Activated CD8-positive, alpha-beta memory T cell treated with anti-CD3 and anti-CD28 coated beads, Interleukin-2, amount 50 U/mL, for 48 hours (primary cell): ENCODE results near the gene SCN9A.
"Not testable (repeated sequence)": the region's sequence is repeated elsewhere in the genome, so short reads cannot be mapped to it uniquely, and the experiment has no call there.

Experiments
- DNase-seq: peaks from one replicate; pipeline ENCODE4 v3.0.0-alpha.2; 2020

Gene SCN9A

GRCh38 chr2:166239548-166239947 lies 136.2 kb downstream of the SCN9A start:
- DNase-seq, result no peak

DNA sequence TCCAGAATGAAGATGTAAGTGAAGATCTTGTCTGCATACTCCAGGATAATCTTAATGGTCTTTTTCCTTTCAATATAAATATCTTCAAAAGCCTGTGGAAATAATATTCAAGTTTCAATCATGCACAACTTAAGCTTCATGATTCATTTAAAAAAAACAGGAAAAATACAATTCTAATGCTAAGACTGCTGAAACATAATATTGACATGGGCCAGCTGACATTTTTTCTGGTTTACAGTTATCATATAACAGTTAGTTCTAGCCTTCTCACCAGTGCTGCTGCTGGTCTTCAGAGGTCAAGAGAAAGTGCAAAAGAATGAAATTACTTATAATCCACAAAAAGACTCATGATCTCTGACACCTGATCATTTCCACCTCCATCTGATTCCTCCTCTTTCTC lies 137.6 kb downstream of the SCN9A start:
- no peak for DNase-seq

GRCh38 chr2:166234112-166234846 lies 141.5 kb downstream of the SCN9A start:
- DNase-seq, result no peak

DNA sequence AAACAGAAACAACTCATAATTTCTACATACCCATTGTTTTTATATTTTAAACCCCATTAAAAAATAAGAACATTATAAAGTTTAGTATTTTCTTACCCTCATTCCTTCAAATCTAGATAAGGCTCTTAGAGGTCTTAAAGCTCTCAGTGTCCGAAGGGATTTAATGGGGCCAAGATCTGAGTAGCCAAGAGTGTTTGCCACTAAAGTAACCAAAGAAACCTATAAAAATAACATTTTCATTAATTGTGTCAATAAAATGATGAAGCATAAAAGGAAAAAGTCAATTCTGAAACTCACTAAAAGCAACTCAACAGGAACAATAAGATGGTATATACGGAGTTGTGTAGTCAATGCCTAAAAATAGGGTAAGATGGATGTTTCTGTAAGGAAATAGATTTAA lies 142.5 kb downstream of the SCN9A start:
- no peak for DNase-seq

DNA sequence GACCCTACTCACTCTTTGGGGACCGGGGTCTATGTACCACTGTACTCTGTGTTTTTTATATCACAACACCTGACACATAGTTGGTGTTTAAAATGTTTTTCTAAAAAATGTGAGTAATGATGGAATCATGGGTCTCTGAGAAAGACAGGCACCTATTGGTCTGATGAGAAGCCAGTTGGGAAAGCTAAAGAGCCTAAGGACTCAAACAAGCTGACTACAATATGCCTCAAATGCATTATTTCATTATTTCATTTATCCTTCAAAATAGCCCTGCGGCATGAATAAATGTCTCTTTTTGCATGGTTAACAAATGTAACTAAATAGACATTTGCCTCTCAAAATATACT lies 145.0 kb downstream of the SCN9A start:
- DNase-seq, result no peak

DNA sequence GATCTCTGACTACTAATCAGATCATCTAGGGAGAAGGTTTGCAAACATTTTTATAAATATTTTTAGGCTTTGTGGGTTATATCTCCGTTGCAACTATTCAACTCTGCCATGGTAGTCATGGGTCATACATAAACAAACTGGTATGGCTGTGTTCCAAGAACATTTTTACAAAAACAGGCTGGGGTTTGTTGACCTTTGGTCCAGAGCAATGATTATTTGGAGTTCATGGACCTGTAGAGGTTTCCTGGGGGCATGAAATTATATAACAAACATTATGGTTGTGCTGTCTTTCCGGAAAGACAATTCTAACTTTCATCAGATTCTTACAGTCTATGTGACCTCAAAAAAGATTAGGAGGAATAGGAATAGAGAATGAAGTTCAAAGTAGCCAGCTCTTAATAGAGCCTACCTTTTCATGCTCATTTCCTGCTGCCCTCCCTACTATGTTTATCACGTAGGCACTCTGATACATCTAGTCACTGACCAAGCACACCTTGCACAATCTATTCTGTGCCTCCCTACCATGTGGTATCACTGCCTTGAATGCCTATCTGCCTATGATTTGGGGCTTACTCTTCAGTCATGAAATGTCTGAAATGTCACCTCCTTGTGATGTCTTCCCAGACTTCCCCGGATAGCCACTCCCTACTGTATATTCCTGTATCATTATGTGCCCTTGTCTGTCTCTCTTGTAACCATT lies 145.6 kb downstream of the SCN9A start:
- no peak for DNase-seq

GRCh38 chr2:166229678-166230023 lies 146.1 kb downstream of the SCN9A start:
- no peak for DNase-seq

- no peak for DNase-seq
Observed at GRCh38 chr2:166224197-166224596, 151.5 kb downstream of the SCN9A start.

DNA sequence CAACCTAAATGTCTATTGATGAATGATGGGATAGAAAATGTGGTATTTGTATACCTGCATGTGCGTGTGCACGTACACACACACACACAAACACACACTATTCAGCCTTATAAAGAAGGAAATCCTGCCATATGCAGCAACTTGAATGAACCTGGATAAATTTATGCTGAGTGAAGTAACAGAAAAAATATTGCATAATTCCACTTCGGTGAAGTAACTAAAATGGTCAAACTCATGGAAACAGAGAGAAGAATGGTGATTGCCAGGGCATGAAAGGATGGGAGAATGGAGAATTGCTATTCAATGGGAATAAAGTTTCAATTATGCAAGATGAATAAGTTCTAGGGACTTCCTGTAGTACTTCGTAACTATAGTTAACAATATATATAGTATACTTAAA lies 152.4 kb downstream of the SCN9A start:
- DNase-seq, result no peak

DNA sequence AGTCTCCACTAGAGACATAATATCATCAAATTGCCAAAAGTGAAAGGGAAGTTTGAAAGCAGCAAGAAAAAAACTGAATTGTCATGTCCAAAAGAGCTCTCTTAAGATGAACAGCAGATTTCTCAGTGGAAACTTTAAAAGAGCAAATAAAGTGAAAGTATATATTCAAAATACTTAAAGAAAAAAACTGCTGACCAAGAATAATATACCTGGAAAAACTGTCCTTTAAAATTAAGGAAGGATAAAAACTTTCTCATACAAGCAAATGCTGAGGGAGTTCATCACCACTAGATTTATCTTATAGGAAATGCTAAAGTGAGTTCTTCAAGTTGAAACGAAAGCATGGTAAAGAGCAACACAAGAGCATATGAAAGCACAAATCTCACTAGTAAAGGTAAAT lies 164.7 kb downstream of the SCN9A start:
- DNase-seq, result no peak

DNA sequence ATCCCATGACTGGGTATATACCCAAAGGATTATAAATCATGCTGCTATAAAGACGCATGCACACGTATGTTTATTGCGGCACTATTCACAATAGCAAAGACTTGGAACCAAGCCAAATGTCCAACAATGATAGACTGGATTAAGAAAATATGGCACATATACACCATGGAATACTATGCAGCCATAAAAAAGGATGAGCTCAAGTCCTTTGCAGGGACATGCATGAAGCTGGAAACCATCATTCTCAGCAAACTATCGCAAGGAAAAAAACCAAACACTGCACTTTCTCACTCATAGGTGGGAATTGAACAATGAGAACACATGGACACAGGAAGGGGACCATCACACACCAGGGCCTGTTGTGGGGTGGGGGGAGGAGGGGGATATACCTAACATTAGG lies 165.8 kb downstream of the SCN9A start:
- not testable (repeated sequence) for DNase-seq

- not testable (repeated sequence) for DNase-seq
Observed at GRCh38 chr2:166209367-166209766, 166.4 kb downstream of the SCN9A start.

- DNase-seq, result not testable (repeated sequence)
Observed at GRCh38 chr2:166206153-166206552, 169.6 kb downstream of the SCN9A start.

GRCh38 chr2:166202778-166203177 lies 173.0 kb downstream of the SCN9A start:
- no peak for DNase-seq

- DNase-seq, result no peak
Observed at GRCh38 chr2:166197446-166197845, 178.3 kb downstream of the SCN9A start.

DNA sequence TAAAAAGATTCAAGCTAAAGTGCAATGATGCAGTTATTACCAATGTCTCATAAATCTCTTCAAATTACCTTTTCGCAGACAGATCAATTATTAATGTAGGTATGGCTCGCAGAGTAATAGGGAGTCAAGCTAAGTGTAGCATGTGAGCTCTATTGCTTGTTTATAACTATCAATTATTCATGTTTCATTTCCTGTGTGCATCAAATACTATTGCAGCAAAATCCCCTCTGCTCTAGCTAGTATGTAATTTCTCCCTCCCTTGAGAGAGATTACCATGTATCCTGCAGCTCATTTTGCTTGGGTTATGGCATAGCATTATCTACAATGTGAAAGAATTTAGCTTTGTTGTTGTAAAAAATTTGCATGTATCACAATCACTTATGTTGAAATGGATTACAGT lies 182.3 kb downstream of the SCN9A start:
- DNase-seq, result no peak

DNA sequence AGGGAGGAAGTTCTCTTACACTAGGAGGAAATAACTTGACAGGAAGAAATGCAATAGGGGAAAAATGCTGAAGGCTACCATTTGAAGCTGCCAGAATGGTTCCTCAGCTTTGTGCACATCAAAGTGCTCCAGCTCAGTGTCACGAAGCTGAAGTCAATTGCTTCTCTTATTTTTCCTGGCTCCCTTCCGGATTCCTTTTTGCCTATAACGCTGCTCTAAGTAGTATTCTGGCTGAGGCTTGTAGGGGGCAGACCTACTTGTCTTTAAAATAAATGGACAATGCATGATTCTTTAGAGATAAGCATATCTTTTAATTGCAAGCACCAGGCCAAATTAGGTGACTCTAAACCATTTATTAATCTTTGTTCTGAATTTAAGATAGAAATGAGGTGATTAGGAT lies 187.7 kb downstream of the SCN9A start:
- no peak for DNase-seq

GRCh38 chr2:166184789-166185188 lies 191.0 kb downstream of the SCN9A start:
- no peak for DNase-seq

GRCh38 chr2:166181813-166182154 lies 194.0 kb downstream of the SCN9A start:
- no peak for DNase-seq

DNA sequence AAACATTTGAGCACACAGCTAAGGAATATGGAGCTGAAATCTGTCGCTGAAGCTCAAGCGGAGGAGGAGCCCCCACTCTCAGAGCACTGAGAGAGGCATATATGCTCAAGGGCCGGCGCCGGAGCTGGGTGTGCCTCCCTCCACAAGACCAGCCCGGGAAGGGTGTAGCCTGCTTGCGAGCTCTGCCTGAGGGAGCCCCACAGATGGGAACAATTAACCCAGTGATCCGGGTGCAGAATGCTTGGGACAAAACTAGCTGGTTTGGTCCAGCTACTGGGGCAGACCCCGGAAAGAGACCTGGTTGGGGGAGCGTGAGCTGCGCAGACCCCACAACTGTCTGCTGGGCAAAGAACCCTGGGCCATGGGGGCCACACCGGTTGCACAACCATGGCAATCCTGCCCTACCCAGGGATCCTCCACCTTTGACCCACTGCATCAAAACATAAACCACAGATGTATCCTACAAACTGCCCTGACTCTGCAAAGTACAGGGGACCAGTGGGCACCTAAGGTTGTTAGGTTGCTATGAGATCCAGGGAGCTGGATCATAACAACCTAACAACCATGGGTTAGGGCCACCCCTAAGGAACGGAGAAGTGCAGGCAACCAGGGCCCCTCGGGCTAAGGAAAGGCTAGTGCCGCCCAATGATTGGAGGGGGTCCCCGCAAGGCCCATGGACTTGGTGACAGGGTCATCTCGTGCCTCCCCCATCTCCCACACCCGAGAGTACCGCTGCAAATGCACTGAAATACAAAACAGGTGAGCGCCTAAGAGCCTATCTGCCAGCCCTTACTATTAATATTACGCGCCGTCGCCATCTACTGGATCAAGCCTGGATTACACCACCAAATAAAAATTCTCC lies 194.6 kb downstream of the SCN9A start:
- DNase-seq, result peak; percentile 53

DNA sequence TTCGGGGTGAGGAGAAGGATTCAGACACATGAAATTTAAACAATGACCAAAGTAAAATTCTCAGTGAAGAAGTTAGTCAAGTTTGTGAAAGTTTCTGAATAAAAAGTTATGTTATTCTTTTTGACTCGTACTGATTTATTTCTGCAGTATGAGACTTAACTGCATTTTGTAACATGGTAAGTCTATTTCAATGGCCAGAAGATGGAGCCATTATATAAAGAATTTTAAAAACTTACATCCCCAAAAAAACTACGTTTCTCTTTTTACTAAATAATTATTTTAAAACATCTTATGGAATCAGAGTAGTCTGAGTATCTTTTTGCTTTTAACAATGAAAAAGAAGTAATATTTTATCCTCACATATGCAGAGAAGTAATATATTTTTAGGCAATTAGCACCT lies 196.5 kb downstream of the SCN9A start:
- DNase-seq, result no peak

DNA sequence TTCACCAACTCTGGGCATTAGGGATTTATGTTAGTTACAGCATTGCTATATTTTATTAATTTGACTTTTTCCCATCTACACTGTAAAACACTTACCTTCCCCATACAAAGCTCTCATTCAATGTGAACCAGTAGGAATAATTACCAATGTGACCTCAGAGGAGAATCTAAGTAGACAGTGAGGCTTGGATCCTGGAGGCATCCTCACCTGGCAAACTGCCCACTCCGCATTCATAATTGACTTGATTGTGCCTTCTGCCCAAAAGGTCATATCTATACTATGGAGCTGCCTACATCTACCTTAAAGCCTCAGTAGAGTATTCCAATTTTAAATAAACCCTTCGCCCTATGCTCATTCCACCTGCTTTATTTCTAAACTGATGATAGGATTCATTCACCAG lies 202.5 kb downstream of the SCN9A start:
- no peak for DNase-seq

DNA sequence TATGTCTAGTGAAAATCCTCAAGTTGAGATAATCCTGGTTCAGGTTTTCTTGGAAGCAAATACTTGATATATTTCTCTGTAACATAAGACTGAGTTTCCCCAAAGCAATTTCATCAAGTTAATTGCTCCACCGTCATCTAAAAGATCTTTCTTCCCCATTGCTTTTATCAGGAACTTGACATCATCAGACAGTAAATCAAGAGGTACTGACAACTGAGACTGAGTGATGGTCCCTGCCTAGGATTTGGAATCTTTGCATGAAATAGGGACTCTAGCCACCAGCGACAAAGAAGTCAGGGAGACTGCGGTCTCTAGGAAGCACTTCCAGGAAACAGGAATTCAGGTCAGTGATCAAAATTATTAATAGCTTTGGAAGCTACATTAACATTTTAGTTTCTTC lies 204.5 kb downstream of the SCN9A start:
- no peak for DNase-seq

DNA sequence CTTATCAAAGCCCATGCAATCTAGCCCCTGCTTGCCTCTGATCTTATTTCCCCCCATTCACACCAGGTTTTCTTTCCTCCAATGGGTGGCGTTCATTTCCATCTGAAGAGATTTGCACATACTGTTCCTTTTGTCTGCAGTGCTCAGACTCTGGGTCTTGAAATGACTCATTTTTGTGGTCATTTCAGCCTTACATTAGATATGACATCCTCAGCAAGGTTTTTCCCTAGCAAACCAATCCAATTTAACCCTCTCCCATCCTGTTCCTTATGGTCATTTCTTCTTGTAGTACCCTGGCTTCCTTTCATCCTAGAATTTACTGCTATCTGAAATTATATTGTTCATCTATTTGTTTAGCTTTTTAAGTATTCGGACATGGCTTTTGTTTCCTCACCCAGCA lies 205.4 kb downstream of the SCN9A start:
- no peak for DNase-seq
